ENCODE data around the gene DNAJC17. TPM values are rescaled to one million over a fixed set of nuclear protein-coding genes. Genes with fewer than 3 reads are reported as not detected.

Gene DNAJC17, protein sequence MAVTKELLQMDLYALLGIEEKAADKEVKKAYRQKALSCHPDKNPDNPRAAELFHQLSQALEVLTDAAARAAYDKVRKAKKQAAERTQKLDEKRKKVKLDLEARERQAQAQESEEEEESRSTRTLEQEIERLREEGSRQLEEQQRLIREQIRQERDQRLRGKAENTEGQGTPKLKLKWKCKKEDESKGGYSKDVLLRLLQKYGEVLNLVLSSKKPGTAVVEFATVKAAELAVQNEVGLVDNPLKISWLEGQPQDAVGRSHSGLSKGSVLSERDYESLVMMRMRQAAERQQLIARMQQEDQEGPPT
- total RNA-seq (2022; extraction: Qiagen RNA extraction; ENCODE audit: low read depth), result 20.7 to 30.0 TPM (median 23.8 TPM) in 5 replicates

DNA sequence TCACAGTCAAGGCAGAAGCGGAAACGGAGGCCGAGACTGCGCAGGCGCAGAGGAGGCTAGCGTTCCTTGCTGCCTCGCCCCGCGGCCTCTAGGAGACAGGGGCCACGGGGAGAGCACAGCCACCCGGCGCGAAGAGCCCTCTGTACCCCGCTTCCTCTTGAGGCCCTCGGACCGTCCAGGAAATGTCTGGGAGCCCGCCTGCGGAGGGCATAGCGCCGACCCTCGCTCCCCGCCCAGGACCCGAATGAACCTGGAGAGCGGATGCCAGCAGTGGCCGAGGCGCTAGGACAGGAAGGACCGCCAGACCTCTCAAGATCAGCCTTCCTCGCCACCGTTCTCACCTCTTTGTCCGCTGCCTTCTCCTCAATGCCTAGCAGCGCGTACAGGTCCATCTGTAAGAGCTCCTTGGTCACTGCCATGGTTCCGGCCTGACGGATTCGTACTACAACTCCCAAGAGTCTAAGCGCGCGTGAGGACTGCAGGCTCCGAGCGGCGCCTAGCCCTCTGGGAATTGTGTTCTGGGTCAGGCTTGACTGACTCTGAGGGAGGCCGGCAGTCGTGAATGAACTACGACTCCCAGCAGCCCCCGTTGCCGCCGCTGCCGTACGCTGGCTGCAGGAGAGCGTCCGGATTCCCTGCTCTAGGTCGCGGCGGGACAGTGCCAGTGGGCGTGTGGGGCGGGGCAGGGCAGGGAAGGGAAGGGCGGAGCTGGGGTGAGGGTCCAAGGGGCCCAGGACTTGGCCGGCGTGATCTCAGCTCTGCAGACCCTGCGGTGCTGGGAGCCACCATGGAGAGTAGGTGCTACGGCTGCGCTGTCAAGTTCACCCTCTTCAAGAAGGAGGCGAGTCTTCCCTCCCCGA, at the start of gene DNAJC17, which contains the start of gene ZFYVE19:
TSS of gene DNAJC17 (minus strand) at position 446 of the 860 bp plus-strand sequence. CDS start at position 419, 27 bp downstream.
TSS of gene ZFYVE19 (plus strand) at position 62 of the 860 bp plus-strand sequence. CDS start at position 563, 501 bp downstream.

DNA sequence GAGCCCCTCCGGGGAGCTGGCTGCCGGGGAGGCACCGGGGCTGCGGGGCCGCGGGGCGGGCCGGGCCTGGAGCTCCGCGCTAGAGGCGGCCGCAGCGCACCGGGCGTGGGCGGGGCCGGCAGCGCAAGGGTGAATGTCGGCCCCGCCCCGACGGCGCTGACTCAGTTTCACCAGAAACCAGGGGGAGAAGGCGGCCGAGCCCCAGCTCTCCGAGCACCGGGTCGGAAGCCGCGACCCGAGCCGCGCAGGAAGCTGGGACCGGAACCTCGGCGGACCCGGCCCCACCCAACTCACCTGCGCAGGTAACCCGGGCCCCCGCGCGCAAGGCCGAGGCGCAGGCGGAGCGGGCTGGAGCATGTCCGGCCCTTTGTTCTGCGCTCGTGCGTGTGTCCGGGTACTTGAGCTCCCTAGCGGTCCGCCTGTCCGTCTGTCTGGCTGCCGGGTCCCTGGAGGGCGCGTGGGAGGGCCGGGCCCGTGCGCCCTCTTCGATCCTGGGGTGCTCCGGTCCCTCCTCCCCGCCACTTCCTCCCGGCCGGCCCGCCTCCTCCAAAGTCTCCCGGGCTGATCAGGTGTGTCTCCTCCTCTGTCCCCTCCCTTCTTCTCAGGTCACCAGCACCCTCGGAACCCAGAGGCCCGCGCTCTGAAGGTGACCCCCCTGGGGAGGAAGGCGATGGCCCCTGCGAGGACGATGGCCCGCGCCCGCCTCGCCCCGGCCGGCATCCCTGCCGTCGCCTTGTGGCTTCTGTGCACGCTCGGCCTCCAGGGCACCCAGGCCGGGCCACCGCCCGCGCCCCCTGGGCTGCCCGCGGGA, 36.8 kb upstream of the DNAJC17 start, which contains the start of gene SPINT1:
TSS of gene SPINT1 (plus strand) at position 164 of the 811 bp plus-strand sequence. CDS start at position 671, 507 bp downstream.

DNA sequence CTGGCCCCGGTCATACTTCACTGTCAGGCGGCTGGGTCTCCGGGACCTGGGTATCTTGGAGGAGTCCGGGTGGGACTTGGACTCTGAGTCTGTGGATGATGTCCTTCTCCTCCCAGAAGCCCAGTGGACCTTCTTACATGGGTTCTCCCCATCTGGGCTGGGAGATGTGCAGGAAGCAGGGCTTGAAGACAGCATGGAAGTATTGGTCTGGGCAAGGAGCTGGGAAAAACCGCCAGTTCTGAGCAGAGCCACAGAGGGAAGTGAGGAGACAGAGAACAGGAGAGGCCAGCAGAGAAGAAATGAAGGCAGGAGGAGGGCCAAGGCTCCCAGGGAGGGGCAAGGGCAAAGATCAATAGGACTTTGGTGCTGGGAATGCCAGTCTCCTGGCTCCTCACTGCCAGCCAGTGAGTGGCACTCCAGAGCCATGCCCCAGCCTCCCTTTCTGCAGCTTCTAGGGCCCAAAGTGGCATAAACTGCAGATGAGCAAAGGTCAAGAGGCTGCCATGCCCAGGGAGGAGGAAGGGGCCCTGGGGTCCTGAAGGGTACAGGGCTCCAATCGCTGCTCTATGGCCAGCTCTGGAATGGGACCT, 21.3 kb upstream of the DNAJC17 start, which contains the start of gene PPP1R14D:
TSS of gene PPP1R14D (minus strand) at position 262 of the 590 bp plus-strand sequence. CDS start at position 195, 67 bp downstream.

DNA sequence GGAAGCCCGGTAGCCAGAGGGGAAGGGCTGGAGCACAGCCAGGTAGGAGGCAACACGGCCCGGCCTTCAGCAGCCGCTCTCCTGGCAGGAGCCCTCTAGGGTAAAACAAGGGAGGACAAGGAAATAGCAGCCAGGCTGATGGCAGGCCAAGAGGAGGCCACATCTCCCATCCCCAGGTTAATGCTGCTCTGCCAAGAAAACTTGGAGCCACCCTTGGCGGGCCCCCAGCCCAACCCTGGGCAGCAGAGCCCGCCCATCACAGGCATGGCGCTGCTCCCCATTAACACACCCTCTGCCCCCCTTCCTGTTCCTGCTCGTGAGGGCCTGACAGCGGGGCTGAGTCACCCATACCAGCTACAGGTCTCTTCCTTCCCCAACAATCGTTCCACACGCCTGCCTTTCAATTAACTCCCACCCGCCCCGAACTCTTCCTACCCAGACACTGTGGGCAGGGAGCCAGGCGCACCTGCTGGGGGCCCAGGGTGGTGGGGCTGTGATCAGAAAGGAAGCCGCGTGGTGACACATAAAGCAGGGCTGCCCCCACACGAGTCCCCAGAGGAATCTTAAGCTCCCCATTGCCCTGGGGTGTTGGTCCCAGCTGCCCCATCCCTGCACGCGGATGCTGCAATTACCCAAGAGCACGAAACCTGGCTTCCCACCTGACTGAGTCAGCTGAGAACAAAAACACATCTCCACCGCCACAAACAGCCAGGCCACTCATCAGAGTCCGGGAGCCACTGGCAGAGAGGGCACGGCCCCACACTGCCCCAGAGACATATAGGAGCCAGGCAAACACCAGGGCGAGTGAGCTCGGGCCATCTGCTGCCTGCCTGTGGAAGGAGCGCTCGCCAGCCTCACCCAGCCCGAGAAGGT, 37.8 kb downstream of the DNAJC17 start, which contains the start of gene C15orf62:
TSS of gene C15orf62 (plus strand) at position 707 of the 873 bp plus-strand sequence. CDS start 516 bp downstream, outside the sequence.

DNA sequence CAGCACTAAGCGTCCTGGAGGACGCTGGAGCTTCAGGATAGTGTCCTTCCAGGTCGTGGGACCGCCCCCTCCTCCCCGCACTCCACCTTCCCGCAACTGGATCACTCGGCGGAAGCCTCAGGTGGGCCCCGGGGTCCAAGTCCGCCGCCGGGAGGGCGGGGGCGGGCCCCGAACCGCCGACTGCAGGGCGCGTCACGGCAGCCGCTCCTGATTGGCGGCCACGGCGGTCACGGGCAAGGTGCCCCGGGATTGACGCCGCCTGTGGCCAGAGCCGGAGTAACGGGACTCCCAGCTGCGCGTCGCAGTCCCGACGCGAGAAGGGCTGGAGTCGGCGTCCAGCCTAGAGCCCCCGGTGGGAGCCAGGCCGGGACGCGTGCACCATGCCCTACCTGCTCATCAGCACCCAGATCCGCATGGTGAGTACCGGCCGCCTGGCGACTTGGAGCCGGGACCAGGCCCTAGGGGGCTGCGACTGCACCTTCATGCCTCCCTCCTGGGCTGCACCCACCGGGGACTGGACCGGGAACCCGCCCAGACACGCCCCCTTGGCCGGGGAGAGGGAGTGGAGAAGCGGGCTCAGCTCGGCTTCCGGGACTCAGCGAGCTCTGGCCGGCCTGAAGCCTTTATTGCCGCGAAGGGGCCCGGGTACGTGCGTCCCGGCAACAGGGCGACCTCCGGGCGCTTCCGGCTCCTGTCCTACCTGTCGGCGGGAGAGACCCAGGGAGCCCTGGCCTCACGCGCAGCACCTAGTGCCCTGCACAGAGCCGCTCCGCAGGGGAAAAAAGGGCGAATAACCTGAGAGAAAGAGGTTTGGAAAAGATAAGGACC, 43.3 kb downstream of the DNAJC17 start, which contains the start of gene GCHFR:
TSS of gene GCHFR (plus strand) at position 268 of the 828 bp plus-strand sequence. CDS start at position 381, 113 bp downstream.

DNA sequence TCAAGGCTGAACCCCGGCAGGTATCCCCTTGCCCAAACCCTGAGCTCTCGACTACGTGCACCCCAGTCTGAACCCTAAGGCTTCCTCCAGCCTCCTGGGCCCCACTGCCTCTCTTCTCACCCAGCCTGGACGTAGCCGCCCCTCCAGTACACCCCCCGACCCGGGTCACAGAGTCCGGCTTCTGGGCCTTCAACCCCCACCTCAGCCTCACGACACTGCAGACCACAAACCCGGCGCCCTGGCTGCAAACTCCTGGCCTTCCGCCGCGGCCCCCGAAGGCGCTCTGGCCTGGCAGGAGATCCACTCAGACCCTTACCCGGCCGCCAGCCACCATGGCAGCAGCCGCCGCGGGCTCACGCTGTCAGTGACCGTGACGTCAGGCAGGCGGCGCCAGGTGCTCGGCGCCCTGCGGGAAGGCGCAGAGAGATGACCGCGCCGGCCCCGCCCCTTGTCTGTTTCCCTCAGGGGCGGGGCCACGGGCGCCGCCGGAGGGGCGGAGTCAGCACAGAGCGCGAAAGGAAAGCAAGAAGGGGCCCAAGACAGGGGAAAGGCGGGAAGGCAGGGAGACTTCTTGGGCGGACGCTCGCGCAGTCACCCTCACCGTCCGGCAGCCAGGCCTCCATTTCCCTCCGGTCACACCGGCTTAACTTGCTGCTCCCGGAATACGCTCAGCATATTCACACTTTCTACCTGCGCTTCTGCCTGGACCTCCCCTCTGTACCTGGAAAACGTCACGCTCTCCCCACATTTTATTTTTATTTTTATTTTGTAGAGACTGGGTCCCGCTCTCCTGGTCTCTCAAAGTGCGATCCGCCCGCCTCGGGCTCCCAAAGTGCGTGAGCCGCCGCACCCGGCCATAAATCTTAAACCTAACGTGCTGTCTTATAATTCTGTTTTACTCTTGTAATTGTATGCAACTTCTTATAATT, 52.1 kb downstream of the DNAJC17 start, which contains the start of gene RMDN3:
TSS of gene RMDN3 (minus strand) at position 372 of the 929 bp plus-strand sequence. CDS start 471 bp downstream, outside the sequence.

Other genes with a start within 250 kb of the DNAJC17 start
- gene CCDC32, start 242.4 kb downstream of the DNAJC17 start, total RNA-seq (2022; extraction: Qiagen RNA extraction; ENCODE audit: low read depth), result 16.4 to 30.1 TPM (median 17.1 TPM) in 5 replicates
- gene RPUSD2, start 238.2 kb downstream of the DNAJC17 start, total RNA-seq (2022; extraction: Qiagen RNA extraction; ENCODE audit: low read depth), result 14.3 to 16.8 TPM (median 15.6 TPM) in 5 replicates
- 5.0 to 10.1 TPM (median 7.3 TPM) in 5 replicates for gene KNL1, start 213.2 kb downstream of the DNAJC17 start, total RNA-seq (2022; extraction: Qiagen RNA extraction; ENCODE audit: low read depth)
- gene RAD51, start 112.3 kb downstream of the DNAJC17 start, total RNA-seq (2022; extraction: Qiagen RNA extraction; ENCODE audit: low read depth), result 18.5 to 23.7 TPM (median 18.7 TPM) in 5 replicates
- 21.1 to 24.4 TPM (median 22.7 TPM) in 5 replicates for gene RMDN3, start 52.2 kb downstream of the DNAJC17 start, total RNA-seq (2022; extraction: Qiagen RNA extraction; ENCODE audit: low read depth)
- 5.6 to 8.3 TPM (median 6.7 TPM) in 5 replicates for gene GCHFR, start 43.4 kb downstream of the DNAJC17 start, total RNA-seq (2022; extraction: Qiagen RNA extraction; ENCODE audit: low read depth)
- 0.07 to 0.17 TPM (median 0.13 TPM) in 4 of 5 replicates, not detected in the other for gene C15orf62, start 37.5 kb downstream of the DNAJC17 start, total RNA-seq (2022; extraction: Qiagen RNA extraction; ENCODE audit: low read depth)
- 16.1 to 19.6 TPM (median 17.7 TPM) in 5 replicates for gene ZFYVE19, start 384 bp downstream of the DNAJC17 start, total RNA-seq (2022; extraction: Qiagen RNA extraction; ENCODE audit: low read depth)
- 0.20 to 0.32 TPM in 2 of 5 replicates, not detected in the others for gene PPP1R14D, start 21.2 kb upstream of the DNAJC17 start, total RNA-seq (2022; extraction: Qiagen RNA extraction; ENCODE audit: low read depth)
- gene SPINT1, start 36.6 kb upstream of the DNAJC17 start, total RNA-seq (2022; extraction: Qiagen RNA extraction; ENCODE audit: low read depth), result 0.82 to 1.1 TPM (median 0.92 TPM) in 5 replicates
- gene RHOV, start 66.8 kb upstream of the DNAJC17 start, total RNA-seq (2022; extraction: Qiagen RNA extraction; ENCODE audit: low read depth), result 4.1 to 7.3 TPM (median 5.8 TPM) in 5 replicates
- gene VPS18, start 87.0 kb upstream of the DNAJC17 start, total RNA-seq (2022; extraction: Qiagen RNA extraction; ENCODE audit: low read depth), result 19.8 to 22.9 TPM (median 21.8 TPM) in 5 replicates
- 0.62 to 0.68 TPM (median 0.65 TPM) in 5 replicates for gene DLL4, start 121.9 kb upstream of the DNAJC17 start, total RNA-seq (2022; extraction: Qiagen RNA extraction; ENCODE audit: low read depth)
- 2.6 to 7.1 TPM (median 4.8 TPM) in 5 replicates for gene CHAC1, start 146.0 kb upstream of the DNAJC17 start, total RNA-seq (2022; extraction: Qiagen RNA extraction; ENCODE audit: low read depth)